GM18861 (cell line): Measurements from ENCODE around the gene PTTG1IP.

Source experiments
- ATAC-seq: cut with Tn5 transposase; IDR thresholded peaks from one replicate; pipeline ENCODE4 v1.9.1; 2021; ENCODE audit not compliant: unreplicated experiment

The PTTG1IP gene

DNA sequence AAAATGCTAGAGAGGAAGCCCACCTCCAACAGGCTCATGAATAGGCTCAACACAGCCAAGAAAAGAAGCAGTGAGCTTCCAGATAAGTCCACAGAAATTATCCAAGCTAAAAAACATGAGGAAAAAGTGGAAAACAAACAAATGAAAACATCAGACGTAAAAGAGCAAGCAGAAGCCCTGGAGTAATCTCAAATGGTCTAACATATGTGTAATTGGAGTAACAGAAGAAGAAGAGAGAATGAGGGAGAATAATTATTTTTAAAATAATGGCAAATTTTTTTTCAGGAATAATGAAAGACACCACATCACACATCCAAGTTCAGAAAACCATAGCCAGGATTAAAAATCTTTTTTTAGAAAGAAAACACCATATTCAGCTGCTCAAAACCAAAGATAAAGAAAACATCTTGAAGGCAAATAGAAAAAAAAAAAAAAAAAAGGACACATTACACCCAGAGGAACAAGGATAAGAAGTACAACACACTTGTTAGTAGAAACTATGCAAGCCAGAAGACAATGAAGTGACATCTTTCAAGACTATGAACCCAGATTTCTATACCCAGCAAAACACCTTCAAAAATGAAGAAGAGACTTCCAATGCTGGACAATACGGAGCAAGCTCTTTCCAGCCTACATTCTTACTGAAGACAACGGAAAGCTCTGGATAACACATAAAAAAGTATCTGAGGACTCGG lies 45.0 kb downstream of the PTTG1IP start:
- ATAC-seq, result no peak

DNA sequence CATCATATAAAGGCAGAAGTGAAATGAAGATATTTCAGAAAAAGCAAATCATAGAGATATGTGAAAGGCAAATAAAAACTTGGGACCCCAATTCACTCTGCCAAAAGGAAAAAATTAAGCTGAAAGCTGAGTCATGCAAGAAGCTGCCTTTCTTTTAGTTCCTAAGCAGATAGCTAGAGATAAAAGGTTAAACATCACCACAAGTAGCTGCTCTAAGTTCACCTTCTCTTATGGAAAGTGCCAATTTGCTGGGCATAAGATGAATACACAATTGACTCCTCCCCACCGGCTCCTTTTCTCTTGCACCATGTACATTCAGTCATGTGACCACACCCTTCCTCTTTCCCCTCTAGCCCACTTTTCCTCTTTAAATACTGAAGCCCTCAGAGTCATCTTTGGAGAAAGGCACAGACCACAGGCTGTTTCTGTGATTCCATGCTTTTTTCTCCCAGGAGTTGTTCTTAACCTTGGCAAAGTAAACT lies 50.3 kb downstream of the PTTG1IP start:
- no peak for ATAC-seq

DNA sequence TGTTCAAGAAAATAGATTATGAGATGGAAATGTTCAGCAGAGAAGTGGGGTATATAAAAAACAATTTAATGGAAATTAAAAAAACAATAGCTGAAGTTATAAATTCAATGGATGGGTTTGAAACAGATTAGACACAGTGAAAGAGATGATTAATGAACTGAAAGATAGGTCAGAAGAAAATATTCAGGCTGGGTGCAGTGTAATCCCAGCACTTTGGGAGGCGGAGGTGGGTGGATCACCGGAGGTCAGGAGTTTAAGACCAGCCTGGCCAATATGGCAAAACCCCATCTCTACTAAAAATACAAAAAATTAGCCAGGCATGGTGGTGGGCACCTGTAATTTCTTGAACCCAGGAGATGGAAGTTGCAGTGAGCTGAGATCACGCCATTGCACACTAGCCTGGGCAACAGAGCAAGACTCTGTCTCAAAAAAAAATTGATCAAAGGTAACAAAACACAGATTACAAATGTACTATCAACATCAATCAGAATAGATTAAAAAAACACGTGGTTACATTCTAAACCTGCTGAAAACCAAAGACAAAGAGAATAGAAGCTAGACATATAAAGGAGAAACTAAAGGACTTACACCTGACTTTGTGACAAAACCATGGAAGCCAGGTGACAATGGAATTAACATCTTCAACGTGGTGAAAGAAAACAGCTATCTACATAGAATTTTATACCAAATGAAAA lies 50.9 kb downstream of the PTTG1IP start:
- no peak for ATAC-seq

DNA sequence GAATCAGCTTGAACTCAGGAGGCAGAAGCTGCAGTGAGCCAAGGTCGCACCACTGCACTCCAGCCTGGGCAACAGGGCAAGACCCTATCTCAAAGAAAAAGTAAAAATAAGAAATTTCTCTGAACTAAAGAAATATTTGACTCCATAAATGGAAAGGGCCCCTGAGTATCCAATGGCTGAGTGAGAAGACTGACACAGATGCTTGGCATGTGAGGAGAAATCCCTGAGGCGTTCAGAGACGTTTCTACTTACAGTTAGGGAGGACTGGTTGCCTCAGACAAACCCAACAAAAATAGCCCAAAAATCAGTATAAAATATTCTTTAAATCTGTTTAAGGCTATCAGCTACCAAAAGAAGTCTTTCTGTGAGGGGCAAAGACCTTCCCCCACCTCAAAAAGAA lies 52.6 kb downstream of the PTTG1IP start:
- ATAC-seq, result no peak

DNA sequence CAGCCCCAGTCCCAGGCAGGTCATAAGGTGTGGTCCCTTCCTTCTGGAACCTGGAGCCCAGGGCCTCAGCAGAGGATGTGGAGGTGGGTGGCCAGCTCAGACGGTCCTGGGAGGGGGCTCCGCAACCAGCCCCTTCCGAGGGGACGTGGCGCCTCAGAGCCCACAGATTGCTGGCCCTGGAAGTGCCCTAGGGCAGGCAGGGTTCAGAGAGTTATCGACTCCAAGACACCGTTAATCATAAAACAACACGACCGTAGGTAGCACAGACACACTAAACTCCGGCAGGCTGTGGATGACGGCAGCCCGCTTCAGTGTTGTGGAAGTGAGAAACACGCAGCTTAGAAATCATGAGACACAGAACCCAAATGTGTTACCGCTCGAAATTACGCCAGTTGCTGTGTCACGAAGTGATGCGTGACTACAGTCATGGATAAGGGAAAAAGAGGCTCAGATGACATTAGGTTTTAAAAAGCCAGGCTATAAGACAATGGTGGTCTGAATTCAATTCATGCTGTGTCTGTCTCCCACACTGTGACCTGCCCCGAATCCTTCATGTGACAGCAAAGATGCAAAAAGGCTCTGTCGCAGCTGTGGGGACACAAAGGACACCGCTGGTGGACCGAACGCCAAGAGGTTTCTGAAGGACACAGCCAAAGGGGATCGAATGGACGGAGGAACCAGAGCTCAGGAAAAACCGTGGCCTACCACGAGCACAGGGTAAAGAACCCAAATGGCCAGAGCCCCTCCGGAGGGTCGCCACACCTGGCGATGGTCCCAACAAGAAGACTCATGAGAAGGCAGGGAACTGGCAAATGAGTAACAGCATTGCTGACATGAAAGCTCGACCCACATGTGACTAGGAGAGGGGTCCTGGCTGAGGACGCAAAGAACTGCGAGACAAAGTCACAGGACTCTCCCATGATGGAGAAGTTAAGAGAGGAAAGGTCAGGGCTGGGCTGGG lies 53.9 kb downstream of the PTTG1IP start:
- no peak for ATAC-seq

DNA sequence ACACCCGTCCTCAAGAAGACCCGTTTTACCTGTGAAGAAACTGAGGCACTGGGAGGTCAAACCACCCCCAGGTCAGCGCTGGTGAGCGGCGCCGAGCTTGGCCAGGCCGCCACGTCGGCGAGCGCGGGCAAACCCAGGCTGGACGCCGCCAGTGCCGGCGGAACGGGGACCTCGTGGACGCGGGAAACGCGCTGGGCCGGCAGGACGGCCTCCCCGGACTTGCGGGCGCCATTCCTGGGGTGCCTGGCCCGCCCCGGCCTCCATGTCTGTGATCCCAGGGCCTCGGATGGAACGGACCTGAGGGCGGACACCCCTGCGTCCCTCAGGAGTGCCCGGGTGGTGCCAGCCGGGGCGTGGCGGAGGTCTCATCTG lies 54.9 kb downstream of the PTTG1IP start:
- no peak for ATAC-seq

DNA sequence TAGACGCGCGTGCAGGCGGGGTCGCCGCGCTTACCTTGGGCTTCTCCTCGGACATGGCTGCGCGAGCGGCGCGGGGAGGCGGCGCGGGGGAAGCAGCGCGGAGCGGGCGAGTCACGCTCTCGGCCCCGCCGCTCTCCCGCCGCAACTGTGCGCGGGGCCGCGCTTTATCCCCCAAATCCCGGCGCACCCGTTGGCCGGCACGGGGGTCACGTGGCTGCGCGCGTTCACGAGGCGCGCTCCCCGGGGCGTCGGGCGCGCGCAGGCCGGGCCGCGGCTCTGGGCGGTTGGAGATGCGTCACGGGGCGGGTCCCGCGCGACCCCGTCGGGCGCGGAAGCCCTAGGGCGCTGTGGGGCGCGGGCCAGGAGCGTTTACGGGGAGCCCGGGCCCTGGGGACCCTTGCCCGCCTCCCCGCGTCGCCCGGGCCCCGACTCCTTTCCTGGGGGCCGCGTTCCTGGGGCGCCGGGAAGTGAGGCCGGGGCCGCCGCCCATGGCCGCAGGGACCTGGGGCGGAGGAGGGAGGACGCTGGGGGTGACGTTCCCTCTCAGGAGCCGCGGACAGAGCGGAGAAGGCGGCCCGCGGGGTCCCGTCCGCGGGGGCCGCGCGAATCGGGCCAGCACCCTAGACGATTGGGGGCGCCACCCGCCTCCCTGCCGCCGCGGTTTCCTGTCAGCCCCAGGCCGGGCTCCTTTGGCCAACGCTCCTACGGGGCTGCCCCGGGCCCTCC lies 55.4 kb downstream of the PTTG1IP start, which contains the start of gene SUMO3:
TSS of gene SUMO3 (minus strand) at position 149 of the 726 bp plus-strand sequence. CDS start at position 55, 94 bp downstream.
- ATAC-seq, result peak; percentile 54

DNA sequence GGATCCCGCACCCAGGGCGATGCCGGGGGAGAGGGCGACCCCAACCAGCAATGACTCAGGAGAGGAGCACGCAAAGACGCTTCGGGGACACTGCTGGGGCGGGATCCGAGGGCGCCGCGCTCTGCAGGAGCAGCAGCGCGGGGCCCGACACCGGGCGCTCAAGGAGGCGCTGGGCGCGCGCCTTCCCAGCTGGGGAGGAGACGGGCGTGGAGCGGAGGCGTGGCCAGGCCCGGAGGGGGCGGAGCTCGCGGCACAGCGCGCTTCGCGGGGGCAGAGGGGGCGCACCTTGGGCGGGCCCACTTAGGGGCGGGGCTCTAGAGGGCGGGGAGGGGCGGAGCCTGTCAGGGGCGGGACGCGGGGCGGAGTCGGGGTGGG lies 56.0 kb downstream of the PTTG1IP start:
- peak; percentile 53 for ATAC-seq

DNA sequence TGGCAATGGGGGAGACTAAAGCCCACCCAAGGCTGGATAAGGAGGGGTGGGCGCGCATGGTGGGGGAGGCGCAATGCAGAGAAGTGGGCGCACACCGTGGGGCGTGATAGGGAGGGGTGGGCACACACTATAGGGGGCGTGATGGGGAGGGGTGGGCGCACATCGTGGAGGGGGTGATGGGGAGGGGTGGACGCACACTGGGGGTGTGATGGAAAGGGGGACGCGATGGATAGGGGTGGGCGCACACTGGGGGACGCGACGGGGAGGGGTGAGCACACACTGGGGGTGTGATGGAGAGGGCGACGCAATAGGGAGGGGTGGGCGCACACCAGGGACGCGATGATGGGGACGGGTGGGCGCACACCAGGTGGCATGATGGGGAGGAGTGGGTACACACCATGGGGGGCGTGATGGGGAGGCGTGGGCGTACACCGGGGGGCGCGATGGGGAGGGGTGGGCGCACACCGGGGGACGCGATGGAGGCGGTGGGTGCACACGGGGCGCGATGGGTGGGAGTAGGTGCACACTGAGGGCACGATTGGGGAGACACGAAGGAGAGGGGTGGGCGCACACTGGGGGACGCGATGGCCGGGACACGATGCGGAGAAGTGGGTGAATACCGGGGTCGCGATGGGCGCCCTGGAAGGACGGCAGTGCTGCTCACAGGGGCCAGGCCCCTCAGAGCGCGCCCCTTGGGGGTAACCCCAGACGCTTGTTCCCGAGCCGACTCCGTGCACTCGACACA lies 56.6 kb downstream of the PTTG1IP start:
- ATAC-seq, result peak; percentile 2

DNA sequence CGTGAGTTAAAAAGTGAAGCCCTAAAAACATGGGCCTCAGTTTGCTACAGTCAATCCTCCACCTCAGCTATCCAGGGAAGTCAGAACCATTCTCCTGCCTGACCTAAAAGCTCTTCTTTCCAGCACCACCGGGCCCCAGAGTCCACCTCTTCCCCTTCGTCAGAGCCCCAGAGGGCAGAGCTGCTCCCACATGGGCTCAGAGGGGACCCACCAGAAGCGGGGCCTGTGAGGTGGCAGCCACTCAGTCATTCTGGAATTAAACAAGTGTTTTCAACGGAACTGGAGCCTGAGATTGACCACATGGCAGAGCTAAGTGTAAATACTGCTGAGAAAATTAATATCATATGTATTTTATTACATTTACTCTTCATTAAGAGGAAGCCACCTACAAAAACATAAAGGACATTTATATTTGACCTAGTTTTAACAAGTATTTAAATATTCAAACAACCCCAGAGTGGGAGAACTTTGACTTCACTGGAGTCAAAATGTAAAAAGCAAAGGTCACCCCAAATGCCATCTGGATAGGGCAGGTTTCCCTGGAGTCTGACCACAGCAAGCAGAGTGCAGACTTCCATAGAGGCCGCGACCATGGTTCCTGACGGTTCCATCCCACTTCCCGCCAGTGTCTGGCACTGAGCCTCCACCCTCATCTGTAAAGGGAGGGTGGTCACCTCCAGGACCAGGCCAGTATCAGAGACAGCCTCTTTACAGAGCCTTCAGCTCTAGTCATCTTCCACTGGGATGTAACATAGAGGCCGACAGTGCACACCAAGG lies 57.5 kb downstream of the PTTG1IP start:
- no peak for ATAC-seq

DNA sequence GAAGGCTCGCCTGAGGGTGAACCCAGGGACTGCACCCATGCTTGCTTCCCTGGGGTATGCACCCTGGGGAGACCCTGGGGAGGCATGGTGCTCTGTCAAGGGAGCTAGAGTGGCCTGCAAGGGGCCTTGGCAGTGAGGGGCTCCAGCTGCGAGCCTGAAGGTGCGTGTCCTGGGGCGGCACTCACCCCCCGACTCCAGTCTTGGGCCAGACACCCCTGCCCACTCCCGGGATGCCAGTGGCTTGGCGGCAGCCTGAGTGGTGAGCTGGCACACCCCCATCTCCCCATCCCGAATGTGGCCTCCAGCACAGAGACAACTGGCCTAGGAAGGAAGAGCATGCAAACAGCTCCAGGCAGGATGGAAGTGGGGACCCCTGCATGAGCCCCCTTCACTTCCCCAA lies 58.3 kb downstream of the PTTG1IP start:
- ATAC-seq, result no peak

DNA sequence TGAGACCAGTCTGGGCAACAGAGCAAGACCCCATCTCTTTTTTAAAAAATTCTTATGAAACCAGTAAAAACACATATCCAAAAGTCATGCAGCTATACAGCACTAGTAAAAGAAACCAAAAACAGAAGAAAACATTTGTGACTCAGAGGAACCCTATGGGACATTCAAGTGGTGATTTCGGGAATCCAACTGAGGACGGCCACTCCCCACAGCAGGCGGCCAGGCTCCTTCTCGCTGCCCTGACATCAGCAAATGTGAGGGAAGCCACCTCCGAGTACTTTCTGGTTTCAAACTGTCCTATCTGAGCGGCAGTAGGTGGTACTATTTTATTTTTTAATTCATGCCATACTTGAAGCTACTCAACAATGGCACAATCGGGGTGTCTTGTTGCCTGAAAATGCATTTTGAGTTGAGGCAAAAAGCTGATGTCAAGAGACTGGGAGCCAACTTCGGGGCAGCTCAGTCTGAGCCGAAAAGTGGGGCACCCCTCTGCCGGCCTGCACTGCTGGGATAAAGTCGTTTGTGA lies 58.9 kb downstream of the PTTG1IP start:
- no peak for ATAC-seq

DNA sequence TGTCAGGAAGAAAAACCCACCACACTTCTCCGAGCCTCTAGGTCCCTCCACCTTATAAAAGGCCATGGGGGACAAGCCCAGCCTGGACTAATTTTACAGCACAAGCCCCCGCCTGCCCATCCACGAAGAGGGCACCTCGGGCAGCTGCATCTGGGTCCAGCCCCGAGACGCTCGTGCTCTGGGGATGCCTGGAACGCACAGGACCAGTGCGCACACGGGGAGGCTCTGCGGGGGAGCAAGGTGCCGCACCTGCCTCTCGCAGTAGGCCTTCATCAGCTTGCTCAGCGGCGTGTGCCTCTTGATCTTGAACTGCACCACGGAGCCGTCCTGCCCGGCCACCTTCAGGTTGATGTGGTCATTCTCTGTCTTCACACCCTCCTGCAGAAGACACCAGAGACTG lies 59.8 kb downstream of the PTTG1IP start:
- no peak for ATAC-seq

DNA sequence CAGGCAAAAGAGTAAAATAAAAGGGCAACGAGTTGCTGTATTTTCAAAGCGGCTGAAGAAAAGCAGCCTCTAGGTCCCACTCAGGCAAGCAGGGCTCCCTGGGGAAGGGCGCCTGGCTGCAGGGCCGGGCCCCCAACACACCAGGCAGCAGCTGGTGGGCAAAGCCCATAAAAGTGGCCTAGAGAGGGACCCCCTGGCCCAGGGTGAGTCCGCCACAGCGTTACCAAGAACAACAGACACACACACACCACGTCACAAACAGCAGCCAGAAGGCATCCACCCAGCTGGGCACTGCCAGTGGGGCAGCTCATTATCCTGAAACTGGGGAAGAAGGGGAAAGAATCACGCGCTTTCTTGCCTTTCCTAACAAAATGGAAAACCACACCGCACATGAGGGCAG lies 60.3 kb downstream of the PTTG1IP start:
- ATAC-seq, result no peak

DNA sequence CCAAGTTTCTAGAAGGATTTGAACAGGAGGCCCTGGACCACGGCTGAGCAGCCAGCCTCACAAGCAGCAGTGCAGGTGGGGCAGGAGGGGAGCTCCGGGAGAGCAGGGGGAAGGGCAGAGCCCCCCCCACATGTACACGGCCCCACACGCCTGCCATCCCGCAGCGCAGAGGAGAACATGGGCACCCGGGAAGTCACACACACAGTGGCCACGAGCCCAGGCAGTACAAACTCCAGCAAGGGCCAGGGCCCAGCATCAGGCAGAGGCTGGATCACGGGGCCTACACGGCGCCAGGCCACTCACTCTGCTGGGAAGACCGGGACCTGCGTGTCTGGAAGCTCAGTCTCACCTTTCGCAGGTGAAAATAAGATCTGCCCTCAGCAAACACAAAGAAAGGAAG lies 60.9 kb downstream of the PTTG1IP start:
- ATAC-seq, result no peak

DNA sequence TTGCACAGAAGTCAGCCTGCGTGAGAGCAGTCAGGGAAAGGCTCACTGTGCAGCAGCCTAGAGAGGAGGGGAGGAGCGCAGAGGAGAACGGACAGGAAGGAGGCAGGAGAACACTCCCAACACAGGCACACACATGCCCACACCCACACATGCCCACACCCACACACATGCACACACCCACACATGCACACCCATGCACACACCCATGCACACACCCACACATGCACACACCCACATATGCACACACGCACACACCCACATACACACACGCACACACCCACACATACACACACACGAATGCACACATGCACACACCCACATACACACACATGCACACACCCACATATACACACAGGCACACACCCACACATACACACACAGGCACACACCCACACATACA lies 62.7 kb downstream of the PTTG1IP start:
- no peak for ATAC-seq

DNA sequence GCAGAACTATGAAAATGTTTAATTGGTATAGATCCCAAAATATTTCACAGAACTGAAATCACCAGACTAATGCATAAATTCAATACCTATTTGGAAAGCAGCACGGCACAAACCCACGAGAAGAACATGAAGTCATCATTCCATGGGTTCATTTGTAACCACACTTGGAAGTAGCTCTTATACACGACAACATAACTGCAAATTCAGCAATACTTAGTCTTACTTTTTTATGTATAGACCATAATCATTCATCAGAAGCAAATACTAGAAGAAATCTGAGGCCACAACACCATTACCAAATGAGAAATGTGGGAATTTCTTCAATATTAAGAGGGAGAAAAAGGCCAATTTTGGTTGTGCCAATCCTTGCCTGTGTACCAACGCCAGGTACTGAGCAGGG lies 67.6 kb downstream of the PTTG1IP start:
- no peak for ATAC-seq

DNA sequence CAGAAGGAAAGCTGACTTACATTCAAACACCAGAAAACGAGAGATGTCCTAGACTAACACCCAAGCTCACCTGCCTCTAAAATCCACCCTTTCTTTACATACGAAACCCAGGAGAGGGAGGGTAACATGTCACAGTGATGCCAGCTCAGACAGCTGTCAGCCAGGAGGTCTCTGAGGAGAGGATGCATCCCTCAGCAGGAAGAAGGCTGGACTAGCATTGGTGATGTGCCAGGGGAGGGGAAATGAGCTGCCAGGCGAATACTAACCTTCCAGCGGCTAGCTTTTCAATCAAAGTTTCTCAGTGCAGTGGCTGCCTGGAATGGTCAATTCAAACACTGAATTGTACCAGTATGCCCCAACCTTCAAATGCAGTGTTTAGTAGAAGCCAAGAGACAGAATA lies 68.3 kb downstream of the PTTG1IP start:
- no peak for ATAC-seq

DNA sequence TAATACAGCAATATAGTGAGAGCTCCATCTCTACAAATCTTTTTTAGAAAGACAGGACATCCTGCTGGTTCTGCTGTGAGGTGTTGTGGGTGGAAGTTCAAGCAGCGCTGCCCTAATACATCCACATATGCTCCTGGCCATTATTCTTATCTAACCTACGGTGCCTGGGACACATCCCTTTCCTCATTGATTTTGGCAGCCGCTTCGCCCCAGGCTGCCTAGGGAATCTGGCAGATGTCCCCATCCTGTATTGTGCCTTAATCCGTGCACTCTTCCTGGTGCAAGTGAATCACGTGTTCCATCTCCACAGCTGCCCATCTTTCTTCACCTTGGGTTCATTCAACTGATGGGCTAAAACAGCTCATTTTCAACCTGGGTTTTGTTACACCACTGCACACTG lies 68.7 kb downstream of the PTTG1IP start:
- ATAC-seq, result no peak
